ENCODE data around the gene PRRG2. TPM values are rescaled to one million over a fixed set of nuclear protein-coding genes. Genes with fewer than 3 reads are reported as not detected.
A peak's percentile ranks its signal among the peaks of the same experiment; 100 is the strongest.

Gene PRRG2
- total and polyA plus RNA-seq, 2 of the 13 experiments (the other 11 are each of a cell fraction or from before 2014, with no cell fraction given): 0.66 to 0.82 TPM

DNA sequence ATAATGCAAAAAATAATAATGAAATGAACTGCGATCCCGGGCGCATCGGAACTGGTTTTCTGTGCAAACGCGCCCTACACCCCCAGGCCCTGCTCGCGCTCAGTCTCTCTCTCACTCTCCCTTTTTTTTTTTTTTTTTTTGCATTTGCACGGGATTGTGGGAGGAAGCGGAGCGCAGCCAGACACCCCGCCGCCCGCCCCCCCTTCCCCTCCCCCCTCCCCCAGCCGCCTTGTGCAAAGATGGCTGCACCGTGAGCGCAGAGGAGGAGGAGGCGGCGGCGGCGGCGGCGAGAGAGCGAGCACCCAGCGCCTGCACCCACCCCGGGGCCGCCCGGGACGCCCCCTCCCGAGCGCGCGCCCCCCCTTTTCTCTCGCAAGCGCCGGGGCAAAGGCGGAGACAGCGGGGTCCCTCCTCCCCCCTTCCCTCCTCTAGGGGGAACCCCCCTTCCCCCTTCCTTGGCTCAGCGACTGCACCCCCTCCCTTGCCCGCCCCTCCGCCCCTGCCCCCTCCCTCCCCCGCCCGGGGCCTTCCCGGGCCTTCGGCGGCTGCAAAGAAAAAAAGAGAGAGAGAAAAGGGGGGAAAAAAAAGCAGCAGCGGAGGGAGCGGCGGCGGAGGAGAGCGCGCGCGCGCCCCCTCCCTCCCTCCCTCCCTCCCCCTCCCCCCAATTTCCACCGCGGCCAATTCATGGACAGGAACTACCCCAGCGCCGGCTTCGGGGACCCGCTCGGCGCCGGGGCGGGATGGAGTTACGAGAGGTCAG, 10.0 kb downstream of the PRRG2 start, which contains the start of gene PRR12 (continued):
- TF ChIP-seq, protein P1, sequence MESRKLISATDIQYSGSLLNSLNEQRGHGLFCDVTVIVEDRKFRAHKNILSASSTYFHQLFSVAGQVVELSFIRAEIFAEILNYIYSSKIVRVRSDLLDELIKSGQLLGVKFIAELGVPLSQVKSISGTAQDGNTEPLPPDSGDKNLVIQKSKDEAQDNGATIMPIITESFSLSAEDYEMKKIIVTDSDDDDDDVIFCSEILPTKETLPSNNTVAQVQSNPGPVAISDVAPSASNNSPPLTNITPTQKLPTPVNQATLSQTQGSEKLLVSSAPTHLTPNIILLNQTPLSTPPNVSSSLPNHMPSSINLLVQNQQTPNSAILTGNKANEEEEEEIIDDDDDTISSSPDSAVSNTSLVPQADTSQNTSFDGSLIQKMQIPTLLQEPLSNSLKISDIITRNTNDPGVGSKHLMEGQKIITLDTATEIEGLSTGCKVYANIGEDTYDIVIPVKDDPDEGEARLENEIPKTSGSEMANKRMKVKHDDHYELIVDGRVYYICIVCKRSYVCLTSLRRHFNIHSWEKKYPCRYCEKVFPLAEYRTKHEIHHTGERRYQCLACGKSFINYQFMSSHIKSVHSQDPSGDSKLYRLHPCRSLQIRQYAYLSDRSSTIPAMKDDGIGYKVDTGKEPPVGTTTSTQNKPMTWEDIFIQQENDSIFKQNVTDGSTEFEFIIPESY (CRISPR knock-in tag; IDR thresholded peaks at IDR 0.05): no peak
- TF ChIP-seq MAZ (IDR thresholded peaks at IDR 0.05; ENCODE audit: borderline replicate concordance, low read depth, low read length) (0 out of 2 replicates have a peak, but pooled peaks have one; percentile 35), MAZ (CRISPR knock-in tag; IDR thresholded peaks at IDR 0.05; ENCODE audit: low read depth) (no peak), SAP130 (CRISPR knock-in tag; IDR thresholded peaks at IDR 0.05; ENCODE audit: low read depth) (no peak), SOX5 (CRISPR knock-in tag; IDR thresholded peaks at IDR 0.05; ENCODE audit: borderline replicate concordance) (no peak), ZNF362 (CRISPR knock-in tag; IDR thresholded peaks at IDR 0.05; ENCODE audit: borderline replicate concordance) (peak; percentile 92), ELF1 (CRISPR knock-in tag; IDR thresholded peaks at IDR 0.05) (no peak), POLR2AphosphoS5 (IDR thresholded peaks at IDR 0.05; ENCODE audit: low read depth, low read length) (peak; percentile 71), SALL1 (CRISPR knock-in tag; IDR thresholded peaks at IDR 0.05) (no peak), FOXA3 (CRISPR knock-in tag; IDR thresholded peaks at IDR 0.05) (no peak), GABPA (IDR thresholded peaks at IDR 0.05; ENCODE audit: low read depth, low read length) (peak; percentile 13; the same call in 1 of the 2 replicates), GABPA (CRISPR knock-in tag; IDR thresholded peaks at IDR 0.05; ENCODE audit: low read depth) (peak; percentile 42; the same call in 1 of the 2 replicates), ZNF574 (CRISPR knock-in tag; IDR thresholded peaks at IDR 0.05) (no peak), ZC3H4 (CRISPR knock-in tag; IDR thresholded peaks at IDR 0.05; ENCODE audit: borderline replicate concordance) (peak; percentile 5; the same call in 1 of the 2 replicates), PTBP1 (IDR thresholded peaks at IDR 0.05; ENCODE audit: low read depth, low read length, poor library complexity, severe bottlenecking) (no peak), ZNF468 (CRISPR knock-in tag; IDR thresholded peaks at IDR 0.05) (no peak), SRSF4 (IDR thresholded peaks at IDR 0.05; ENCODE audit: low read depth, low read length, poor library complexity, severe bottlenecking) (peak; percentile 20)
- TF ChIP-seq, protein P2, sequence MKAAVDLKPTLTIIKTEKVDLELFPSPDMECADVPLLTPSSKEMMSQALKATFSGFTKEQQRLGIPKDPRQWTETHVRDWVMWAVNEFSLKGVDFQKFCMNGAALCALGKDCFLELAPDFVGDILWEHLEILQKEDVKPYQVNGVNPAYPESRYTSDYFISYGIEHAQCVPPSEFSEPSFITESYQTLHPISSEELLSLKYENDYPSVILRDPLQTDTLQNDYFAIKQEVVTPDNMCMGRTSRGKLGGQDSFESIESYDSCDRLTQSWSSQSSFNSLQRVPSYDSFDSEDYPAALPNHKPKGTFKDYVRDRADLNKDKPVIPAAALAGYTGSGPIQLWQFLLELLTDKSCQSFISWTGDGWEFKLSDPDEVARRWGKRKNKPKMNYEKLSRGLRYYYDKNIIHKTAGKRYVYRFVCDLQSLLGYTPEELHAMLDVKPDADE (CRISPR knock-in tag; IDR thresholded peaks at IDR 0.05): no peak
- TF ChIP-seq, protein P3, sequence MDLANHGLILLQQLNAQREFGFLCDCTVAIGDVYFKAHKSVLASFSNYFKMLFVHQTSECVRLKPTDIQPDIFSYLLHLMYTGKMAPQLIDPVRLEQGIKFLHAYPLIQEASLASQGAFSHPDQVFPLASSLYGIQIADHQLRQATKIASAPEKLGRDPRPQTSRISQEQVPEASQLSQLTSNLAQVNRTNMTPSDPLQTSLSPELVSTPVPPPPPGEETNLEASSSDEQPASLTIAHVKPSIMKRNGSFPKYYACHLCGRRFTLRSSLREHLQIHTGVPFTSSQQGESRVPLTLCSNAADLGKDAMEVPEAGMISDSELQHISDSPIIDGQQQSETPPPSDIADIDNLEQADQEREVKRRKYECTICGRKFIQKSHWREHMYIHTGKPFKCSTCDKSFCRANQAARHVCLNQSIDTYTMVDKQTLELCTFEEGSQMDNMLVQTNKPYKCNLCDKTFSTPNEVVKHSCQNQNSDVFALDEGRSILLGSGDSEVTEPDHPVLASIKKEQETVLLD (CRISPR knock-in tag; IDR thresholded peaks at IDR 0.05; ENCODE audit: low read depth): peak; percentile 66

All from HepG2 (cell line).